ENCODE data around the gene KLHL15. TPM values are rescaled to one million over a fixed set of nuclear protein-coding genes. Genes with fewer than 3 reads are reported as not detected.
A peak's percentile ranks its signal among the peaks of the same experiment; 100 is the strongest.
"Not testable (repeated sequence)": the region's sequence is repeated elsewhere in the genome, so short reads cannot be mapped to it uniquely, and the experiment has no call there.

KLHL15 gene
- polyA plus RNA-seq, 1 of the 3 experiments (the other 2 are of a cell fraction), result 2.4 TPM

GRCh38 chrX:24054182-24055042, 27.4 kb upstream of the KLHL15 start, which contains the start of gene EIF2S3 (continued):
- TF ChIP-seq CTCF (IDR thresholded peaks at IDR 0.05), result peak; percentile 78

- H3F3A ChIP-seq (replicated peaks; ENCODE audit: insufficient read depth); H3K79me2 ChIP-seq (ENCODE audit: insufficient read depth); H3K27me3 ChIP-seq (ENCODE audit: insufficient read depth); H3K4me1 ChIP-seq (ENCODE audit: control insufficient read depth in 1 of 2, insufficient read depth in 2 of 2, low read depth in 1 of 2, low read length in 1 of 2); H3K36me3 ChIP-seq (replicated peaks in 1 of 2; ENCODE audit: control insufficient read depth in 1 of 2, insufficient read depth in 2 of 2, low read length in 1 of 2); H4K20me1 ChIP-seq (ENCODE audit: insufficient read depth); DNase-seq; CTCF ChIA-PET; H3K9ac ChIP-seq; H3K4me2 ChIP-seq; H3K4me3 ChIP-seq (ENCODE audit: low read depth in 2 of 2, low read length in 1 of 2); H3K9me2 ChIP-seq; H3K9me3 ChIP-seq; H3K27ac ChIP-seq (ENCODE audit: low read depth in 2 of 2, low read length in 1 of 2): not testable (repeated sequence)
- peak overlapping the region; percentile 16; the same call in 1 of the 2 replicates for H2AFZ ChIP-seq (ENCODE audit: low read depth)
- WGBS (ENCODE audit: low lambda C conversion rate), result 62% methylated on average over 24 of the region's 26 CpGs
- POLR2A ChIA-PET, result interaction anchor here (0.8 kb wide), 1 partner anchor 25 kb away, joined by 6 read pairs; no protein-coding TSS in a partner anchor
These were observed 23.7 kb upstream of the KLHL15 start for GRCh38 chrX:24050522-24051318.

GRCh38 chrX:24049643-24050042, 22.7 kb upstream of the KLHL15 start:
- no CpG with 5 or more reads among the region's 24 CpGs for WGBS (ENCODE audit: low lambda C conversion rate)
- POLR2A ChIA-PET; H3K27me3 ChIP-seq (ENCODE audit: insufficient read depth): not testable (repeated sequence)

GRCh38 chrX:24046060-24046459, 19.1 kb upstream of the KLHL15 start:
- H3K27me3 ChIP-seq (ENCODE audit: insufficient read depth); H3K9me2 ChIP-seq; H3K4me3 ChIP-seq (ENCODE audit: low read depth in 2 of 2, low read length in 1 of 2); DNase-seq; H3K27ac ChIP-seq (ENCODE audit: low read depth in 2 of 2, low read length in 1 of 2); H3K4me1 ChIP-seq (ENCODE audit: control insufficient read depth in 1 of 2, insufficient read depth in 2 of 2, low read depth in 1 of 2, low read length in 1 of 2); H3K36me3 ChIP-seq (replicated peaks in 1 of 2; ENCODE audit: control insufficient read depth in 1 of 2, insufficient read depth in 2 of 2, low read length in 1 of 2); H3K9me3 ChIP-seq; H3K4me2 ChIP-seq; H2AFZ ChIP-seq (ENCODE audit: low read depth); H3F3A ChIP-seq (replicated peaks; ENCODE audit: insufficient read depth); H4K20me1 ChIP-seq (ENCODE audit: insufficient read depth); H3K79me2 ChIP-seq (ENCODE audit: insufficient read depth); POLR2A ChIA-PET; H3K9ac ChIP-seq; CTCF ChIA-PET: not testable (repeated sequence)

More at GRCh38 chrX:24049643-24050042, 22.7 kb upstream of the KLHL15 start:
- H3K9me2 ChIP-seq; CTCF ChIA-PET; H3K79me2 ChIP-seq (ENCODE audit: insufficient read depth); DNase-seq; H3K9ac ChIP-seq; H3K4me2 ChIP-seq; H3F3A ChIP-seq (replicated peaks; ENCODE audit: insufficient read depth); H3K27ac ChIP-seq (ENCODE audit: low read depth in 2 of 2, low read length in 1 of 2); H4K20me1 ChIP-seq (ENCODE audit: insufficient read depth); H3K36me3 ChIP-seq (replicated peaks in 1 of 2; ENCODE audit: control insufficient read depth in 1 of 2, insufficient read depth in 2 of 2, low read length in 1 of 2); H3K4me3 ChIP-seq (ENCODE audit: low read depth in 2 of 2, low read length in 1 of 2); H3K4me1 ChIP-seq (ENCODE audit: control insufficient read depth in 1 of 2, insufficient read depth in 2 of 2, low read depth in 1 of 2, low read length in 1 of 2); H3K9me3 ChIP-seq; H2AFZ ChIP-seq (ENCODE audit: low read depth): not testable (repeated sequence)
